GM12874 (cell line): Measurements from ENCODE around the gene OXSR1.

Experiments used
- TF ChIP-seq, protein P1 (sequence below): IDR thresholded peaks from 2 replicates; pipeline ENCODE4 v1.5.1; 2011; ENCODE audit warnings: low read depth, mild to moderate bottlenecking, control low read depth, low read length, moderate library complexity; ENCODE audit not compliant: insufficient read depth

OXSR1 gene

DNA sequence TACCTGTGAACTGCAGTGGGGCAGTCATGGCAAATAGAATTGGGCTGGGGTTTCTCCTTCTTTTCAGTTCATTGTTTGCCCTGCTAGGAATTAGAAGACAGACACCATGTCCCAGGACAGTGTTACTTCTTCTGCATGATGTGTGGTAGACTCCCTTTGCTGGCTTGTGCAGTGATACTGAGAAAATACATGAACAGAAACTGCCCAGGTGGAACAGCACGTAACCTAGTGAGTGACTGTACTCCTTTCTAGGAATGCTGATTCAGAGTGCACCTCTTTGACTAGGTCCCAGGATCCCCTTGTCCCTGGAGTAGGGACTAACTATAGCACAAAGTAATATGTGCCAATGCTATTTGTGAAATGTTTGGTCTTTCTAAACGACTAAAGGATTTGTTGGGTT is 89.5 kb downstream of the OXSR1 start:
- TF ChIP-seq, protein P1, sequence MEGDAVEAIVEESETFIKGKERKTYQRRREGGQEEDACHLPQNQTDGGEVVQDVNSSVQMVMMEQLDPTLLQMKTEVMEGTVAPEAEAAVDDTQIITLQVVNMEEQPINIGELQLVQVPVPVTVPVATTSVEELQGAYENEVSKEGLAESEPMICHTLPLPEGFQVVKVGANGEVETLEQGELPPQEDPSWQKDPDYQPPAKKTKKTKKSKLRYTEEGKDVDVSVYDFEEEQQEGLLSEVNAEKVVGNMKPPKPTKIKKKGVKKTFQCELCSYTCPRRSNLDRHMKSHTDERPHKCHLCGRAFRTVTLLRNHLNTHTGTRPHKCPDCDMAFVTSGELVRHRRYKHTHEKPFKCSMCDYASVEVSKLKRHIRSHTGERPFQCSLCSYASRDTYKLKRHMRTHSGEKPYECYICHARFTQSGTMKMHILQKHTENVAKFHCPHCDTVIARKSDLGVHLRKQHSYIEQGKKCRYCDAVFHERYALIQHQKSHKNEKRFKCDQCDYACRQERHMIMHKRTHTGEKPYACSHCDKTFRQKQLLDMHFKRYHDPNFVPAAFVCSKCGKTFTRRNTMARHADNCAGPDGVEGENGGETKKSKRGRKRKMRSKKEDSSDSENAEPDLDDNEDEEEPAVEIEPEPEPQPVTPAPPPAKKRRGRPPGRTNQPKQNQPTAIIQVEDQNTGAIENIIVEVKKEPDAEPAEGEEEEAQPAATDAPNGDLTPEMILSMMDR, result no peak

DNA sequence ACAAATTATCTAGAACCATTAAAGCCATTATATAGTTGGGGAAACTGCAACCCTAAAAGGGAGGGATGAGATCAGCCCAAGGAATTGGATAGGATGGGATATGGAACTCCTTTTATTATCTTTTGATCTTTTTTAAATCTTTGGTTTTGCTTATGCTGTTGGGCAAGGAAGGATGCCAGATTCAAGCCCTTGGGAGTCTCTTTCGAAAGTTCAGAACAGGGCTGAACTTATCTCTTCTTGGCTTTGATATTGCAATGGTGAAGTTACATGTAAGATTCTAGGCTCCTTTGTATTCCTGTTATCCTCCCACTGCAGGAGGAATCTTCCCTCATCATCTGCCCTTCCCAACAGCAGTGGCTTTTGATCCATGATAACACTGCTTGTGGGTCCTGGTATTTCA is 90.3 kb downstream of the OXSR1 start:
- TF ChIP-seq, protein P1, result no peak

DNA sequence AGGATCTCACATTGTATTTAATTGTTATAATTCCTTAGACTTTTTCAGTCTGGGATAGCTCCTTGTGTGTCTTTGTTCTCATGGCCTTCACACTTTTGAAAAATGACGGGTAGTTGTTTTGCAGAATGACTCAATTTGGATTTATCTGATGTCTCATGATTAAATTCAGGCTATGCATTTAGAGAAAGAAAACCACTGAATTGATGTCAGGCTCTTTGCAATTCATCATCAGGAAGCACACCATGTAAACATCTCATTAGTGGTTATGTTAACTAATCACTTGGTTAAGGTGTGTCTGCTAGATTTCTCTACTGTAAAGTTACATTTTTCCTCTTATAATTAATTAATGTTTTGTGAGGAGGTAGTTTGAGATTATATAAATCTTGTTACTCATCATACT is 92.2 kb downstream of the OXSR1 start:
- TF ChIP-seq, protein P1, result no peak

DNA sequence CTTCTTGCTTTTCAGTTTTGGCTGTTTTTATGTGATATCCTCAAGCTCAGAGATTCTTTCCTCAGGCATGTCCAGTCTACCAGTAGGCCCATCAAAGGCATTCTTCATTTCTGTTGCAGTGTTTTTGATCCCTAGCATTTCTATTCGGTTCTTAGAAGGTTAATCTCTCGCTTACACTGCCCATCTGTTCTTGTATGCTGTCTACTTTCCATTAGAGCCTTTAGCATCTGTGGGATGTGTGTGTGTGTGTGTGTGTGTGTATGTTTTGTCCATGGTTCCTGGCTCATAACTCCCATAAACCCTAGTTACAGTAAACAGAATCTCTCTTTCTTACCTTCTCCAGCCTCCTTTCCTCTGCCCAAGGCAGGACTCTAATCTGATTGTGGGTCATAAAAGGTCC is 95.1 kb downstream of the OXSR1 start:
- TF ChIP-seq, protein P1, result no peak

DNA sequence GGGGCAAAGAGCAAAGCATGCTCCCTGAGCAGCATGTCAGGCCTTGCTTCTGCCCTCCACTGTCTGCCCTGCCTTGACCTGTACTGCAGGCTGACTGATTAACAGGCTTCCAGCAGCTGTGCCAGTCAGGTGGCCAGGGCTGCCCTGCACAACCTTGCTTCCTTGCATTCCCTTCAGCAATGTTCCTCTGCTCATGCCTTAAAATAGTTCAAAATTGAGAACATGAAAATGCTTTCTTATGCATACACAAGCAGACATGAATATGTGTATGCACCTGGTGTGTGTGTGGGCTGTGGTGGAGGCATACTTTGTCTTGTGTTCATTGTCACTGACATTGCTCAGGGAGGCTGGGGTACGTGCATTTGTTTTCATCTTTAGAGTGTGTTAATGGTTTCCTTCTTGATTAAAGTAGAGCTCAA is 99.0 kb downstream of the OXSR1 start:
- TF ChIP-seq, protein P1, result no peak

DNA sequence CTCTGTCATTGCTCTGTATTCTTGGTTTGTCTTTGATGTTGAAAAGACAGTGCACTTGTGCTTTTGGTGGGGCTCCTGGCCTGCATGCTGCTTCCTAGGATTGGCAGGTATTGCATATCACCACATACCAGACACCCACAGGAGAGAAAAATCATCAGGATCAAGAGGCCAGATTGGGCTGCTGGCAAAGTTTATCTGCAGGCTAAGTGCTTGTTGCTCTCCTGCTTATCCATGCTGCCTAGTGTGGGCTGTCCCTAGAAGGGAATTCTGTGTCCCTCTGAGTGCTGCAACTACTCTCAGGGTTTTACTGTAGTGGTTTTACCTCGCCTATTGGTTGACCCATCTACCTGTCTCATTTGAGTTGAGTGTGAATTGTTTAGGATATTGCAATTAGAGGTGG is 99.4 kb downstream of the OXSR1 start:
- TF ChIP-seq, protein P1, result no peak

DNA sequence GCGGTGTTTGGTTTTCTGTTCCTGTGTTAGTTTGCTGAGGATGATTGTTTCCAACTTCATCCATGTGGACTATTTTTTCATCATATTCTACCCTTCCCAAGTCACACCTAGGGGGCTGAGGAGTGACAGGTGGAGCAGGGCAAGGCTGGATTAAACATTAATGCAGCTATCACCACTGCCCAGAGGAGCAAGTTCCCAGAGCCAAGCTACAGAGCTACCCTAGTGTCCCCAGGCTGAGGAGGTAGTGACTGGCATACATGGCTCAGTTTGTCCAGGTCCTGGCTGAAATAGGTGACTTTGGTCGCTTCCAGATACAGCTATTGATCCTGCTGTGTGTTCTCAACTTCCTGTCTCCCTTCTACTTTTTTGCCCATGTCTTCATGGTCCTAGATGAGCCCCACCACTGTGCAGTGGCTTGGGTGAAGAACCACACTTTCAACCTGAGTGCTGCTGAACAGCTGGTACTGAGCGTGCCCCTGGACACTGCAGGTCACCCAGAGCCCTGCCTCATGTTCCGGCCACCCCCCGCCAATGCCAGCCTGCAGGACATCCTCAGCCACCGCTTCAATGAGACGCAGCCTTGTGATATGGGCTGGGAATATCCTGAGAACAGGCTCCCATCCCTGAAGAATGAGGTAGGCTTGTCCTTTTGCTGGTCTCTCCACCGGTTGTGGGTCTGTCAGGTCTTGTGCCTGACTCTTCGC is 100.4 kb downstream of the OXSR1 start, which contains the start of gene SLC22A13:
SLC22A13 (plus strand) TSS at position 209 of the 704 bp plus-strand sequence; CDS start at position 258, 49 bp downstream.
- TF ChIP-seq, protein P1, result no peak
